Amniotic epithelial cell (primary cell): ENCODE measurements around the gene KDM7A.
"Not testable (repeated sequence)": the region's sequence is repeated elsewhere in the genome, so short reads cannot be mapped to it uniquely, and the experiment has no call there.

ENCODE experiments used
- DNase-seq: peaks from one replicate; pipeline ENCODE4 v3.0.0-alpha.2; 2010; ENCODE audit warnings: low read depth

KDM7A gene

DNA sequence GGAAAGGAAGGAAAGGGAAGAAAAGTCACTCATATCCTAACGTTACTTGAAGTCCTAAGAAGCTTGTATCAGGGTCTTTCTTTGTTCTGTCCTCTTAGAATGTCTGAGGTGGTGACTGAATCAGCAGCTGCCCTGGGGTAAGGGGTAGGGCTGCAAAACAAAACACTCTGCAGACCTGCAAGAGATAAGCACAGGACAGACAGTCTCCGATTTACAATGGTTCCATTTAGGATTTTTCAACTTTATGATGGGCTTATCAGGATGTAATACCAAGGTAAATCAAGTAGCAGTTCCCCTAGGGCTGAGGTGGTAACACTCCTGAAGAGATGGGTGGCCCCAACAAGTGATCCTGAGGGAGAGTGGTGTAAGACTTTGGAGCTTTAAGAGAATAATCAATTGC, 16.5 kb downstream of the KDM7A start:
- DNase-seq: no peak

DNA sequence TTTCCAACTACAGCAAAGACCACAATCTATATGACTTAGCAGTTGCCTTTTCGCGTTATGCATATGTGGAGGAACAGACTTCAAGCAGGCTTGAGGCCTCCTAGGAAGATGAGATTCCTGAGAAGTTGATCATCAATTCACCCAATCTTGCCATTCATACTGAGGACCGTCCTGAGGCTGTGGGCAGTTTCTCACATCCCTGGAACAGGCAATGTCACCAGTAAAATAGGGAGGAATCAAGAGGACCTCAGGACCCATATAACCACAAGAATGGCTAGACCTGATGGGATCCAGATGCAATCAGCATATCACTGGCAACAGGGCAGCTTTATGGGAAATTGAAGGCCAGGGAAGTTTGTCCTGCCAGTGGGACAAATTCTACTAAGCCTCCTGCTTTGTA, 17.3 kb downstream of the KDM7A start:
- DNase-seq: no peak

- DNase-seq: no peak
Measured at GRCh38 chr7:140156460-140157080, 20.2 kb downstream of the KDM7A start.

DNA sequence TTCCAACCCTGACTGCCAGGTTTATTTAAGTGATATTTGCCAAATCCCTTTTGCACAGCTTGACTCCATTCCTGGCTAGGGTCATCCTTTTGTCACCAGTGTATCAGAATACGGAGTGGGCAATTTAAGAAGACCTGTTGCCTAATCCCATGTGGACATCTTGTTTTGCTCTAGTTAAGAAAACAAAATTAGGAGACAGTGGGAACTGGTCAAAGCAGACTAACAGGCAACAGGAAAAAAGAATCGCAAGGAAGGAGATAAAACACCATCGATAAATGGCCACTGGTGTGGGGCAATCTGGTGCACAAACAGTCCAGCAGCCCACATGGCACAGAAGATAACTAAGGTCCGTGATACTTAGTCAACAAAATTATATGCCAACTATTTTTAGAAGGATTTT, 21.4 kb downstream of the KDM7A start:
- no peak for DNase-seq

DNA sequence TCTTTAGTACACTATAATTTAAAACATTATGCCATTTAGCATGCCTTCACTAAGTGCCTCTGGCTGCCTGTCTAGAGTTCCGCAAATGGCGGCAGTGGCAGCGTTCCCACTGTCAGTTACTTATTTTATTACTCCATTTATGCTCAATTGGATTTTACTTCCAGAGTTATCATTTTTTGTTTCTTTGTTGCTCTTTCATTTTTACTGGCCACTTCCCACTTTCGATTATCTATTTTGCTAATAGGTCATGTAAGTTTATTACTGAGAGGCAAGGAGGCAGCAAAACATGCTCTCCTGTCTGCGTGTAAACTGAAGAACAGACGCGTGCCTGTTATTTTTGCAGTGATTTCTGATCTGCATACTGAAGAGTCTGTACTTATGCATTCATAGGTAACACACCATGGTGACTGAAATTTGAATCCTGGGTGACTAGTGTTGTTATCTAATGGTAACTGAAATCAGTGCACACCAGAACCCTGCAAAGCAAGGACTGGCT, 23.1 kb downstream of the KDM7A start:
- no peak for DNase-seq

GRCh38 chr7:140146574-140146973, 30.2 kb downstream of the KDM7A start:
- no peak for DNase-seq

GRCh38 chr7:140145709-140146108, 31.1 kb downstream of the KDM7A start:
- no peak for DNase-seq

DNA sequence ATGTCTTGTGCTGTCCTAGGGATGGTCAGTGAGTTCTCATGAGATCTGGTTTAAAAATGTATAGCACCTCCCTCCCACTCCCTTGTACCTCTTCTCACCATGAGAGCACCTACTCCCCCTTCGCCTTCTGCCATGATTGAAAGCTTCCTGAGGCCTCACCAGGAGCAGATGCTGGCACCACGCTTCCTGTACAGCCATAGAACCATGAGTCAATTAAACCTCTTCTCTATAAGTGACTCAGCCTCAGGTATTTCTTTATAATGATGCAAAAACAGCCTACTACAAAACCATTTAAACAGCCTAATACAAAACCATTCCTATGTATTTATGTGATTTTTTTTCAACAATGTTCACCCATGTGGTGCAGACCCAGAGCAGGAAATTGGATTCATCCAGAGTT, 32.0 kb downstream of the KDM7A start:
- no peak for DNase-seq

DNA sequence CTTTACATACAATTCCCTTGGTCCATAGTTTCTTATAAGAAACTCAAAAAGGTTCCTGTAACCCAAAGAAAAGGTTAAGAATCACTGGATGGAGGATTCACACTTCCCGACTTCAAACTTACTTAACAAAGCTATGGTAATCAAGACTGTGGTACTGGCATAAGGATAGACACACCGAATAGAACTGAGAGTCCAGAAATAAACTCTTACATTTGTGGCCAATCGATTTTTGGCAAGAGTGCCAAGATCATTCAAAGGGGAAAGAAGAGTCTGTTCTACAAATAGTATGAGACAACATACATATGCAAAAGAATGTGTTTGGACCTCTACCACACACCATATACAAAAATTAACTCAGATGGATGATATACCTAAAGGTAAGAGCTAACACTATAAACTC, 32.8 kb downstream of the KDM7A start:
- no peak for DNase-seq

DNA sequence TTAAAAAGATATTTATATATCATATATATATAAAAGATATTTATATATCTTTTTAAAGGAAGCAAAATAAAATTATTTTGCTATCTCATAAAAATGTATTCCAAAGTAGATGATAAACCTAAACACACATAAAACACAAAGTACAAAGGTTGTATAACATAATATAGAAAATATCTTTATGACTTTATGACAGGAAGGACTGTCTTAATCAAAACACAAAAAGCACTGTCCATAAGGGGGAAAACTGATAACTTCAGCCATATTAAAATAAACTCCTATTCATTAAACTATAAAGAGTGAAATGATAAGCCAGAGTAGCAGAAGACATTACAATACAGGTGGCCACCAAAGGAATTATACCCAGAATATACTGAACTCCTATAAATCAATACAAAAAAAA, 34.8 kb downstream of the KDM7A start:
- DNase-seq: no peak

DNA sequence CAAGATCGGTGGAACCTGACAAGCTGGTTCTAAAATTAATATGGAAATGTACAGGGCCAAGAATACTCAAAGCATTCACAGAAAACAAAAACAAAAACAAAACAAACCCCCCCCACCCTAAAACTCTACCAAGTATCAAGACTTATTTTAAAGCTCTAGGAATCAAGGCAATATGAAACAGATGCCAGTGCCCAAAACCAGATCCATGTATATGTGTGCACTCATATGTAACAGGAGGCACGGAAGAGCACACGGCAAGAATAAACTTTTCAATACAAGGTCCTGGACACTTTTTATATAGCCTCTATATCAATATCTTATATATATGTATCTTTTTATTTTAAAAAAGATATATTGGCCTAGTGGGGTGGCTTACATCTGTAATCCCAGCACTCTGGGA, 35.5 kb downstream of the KDM7A start:
- no peak for DNase-seq

DNA sequence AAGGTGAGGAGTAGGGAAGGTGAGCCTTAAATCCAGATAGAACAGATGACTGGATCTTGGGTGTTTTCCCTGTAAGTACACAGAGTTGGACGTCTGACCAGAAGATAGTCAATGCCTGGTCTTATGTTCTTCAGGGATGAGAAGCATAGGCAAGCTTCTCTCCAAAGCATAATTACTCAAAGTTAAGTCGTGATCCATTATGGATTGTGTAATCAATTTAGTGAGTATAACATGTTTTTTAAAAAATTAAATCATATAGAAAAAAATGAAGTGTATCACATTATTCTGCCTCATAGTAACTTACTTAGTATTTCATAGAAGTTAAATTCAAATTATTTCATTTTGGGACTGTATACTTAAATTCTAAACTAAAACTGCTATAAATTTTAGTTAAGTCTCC, 39.7 kb downstream of the KDM7A start:
- no peak for DNase-seq

DNA sequence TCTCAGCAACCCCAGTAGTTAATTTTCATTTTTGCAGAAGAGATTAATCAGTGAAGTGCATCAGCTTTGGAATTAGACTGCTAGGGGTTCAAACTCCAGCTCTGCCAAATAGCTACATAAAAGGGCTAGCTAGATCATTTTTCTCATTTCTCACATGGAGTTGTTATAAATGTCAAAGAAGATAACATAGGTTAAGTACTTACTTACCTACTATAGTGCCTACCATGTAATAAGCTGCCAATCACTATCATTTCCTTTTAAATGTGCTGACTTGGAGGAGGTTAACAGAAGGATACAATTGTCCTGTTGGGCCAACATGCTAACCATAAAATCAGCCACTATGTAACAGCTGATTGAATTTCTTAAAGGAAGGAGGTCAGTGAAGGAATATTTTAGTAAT, 40.7 kb downstream of the KDM7A start:
- no peak for DNase-seq

GRCh38 chr7:140134039-140134438, 42.7 kb downstream of the KDM7A start:
- no peak for DNase-seq

DNA sequence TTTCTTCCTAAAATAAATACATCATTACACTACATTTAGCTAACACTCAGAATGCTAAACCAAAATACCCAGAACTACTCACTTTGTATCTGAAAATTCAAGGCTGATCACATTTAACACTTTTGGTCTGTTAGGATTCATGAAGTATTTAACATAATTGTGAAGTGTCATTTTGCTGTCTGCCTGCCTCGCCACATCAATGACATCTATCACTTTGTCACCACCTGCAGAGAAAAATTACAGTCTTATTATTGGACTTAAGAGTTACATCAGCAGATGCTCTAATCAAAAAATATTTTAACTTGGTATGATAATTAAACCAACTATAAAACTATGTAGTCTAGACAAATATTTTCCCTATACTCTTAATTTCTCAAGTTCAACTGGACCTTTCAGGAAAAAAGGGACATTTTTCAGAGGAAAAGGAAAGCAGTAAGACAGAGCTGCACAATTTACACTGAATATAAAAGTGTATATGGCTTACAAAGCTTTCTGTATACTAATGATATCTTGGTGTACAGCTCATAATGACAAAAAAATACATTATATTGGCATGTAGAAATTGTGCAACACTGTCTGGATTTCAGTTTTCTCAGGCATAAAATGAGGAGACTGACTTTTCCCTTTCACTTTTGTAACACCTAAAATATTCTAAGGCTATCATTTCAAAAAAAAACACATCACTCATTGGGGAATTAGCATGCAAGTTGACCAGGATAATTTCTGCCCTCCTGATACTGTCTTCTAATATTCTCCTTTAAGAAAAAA, 49.2 kb downstream of the KDM7A start:
- DNase-seq: no peak

- DNase-seq: peak; percentile 7
Measured at GRCh38 chr7:140126435-140127034, 50.2 kb downstream of the KDM7A start.

GRCh38 chr7:140122965-140123364, 53.8 kb downstream of the KDM7A start:
- no peak for DNase-seq

GRCh38 chr7:140121326-140121725, 55.5 kb downstream of the KDM7A start:
- no peak for DNase-seq

DNA sequence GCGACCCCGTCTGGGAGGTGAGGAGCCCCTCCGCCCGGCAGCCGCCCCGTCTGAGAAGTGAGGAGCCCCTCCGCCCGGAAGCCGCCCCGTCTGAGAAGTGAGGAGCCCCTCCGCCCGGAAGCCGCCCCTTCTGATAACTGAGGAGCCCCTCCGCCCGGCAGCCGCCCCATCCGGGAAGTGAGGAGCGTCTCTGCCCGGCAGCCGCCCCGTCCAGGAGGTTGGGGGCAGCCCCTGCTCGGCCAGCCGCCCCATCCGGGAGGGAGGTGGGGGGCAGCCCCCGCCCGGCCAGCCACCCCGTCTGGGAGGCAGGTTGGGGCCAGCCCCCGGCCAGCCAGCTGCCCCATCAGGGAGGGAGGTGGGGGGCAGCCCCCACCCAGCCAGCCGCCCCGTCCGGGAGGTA, 62.0 kb downstream of the KDM7A start:
- DNase-seq: not testable (repeated sequence)

DNA sequence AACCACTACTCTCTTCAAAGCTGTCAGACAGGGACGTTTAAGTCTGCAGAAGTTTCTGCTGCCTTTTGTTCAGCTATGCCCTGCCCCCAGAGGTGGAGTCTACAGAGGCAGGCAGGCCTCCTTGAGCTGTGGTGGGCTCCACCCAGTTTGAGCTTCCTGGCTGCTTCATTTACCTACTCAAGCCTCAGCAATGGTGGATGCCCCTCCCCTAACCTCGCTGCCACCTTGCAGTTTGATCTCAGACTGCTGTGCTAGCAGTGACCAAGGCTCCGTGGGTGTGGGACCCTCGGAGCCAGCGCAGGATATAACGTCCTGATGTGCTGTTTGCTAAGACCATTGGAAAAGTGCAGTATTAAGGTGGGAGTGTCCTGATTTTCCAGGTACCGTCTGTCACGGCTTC, 68.0 kb downstream of the KDM7A start:
- not testable (repeated sequence) for DNase-seq

DNA sequence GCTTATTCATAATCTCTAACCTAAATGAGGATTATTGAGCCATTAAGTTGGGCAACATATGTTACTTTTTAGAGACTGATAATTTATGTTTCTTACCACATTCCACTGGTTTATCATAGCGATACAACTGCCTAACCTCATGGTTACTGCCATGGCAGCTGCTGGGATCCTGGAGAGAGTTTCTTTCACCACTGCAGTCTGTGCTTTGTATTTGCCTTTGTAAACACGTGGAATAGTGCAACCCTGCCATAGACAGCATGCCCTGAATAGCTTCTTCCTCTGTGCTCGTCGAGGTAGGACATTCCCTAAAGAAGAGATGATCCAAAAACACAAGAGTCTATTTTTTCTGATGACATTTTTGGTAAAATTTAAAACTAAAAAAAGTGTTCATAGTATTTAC, 80.3 kb downstream of the KDM7A start:
- no peak for DNase-seq

DNA sequence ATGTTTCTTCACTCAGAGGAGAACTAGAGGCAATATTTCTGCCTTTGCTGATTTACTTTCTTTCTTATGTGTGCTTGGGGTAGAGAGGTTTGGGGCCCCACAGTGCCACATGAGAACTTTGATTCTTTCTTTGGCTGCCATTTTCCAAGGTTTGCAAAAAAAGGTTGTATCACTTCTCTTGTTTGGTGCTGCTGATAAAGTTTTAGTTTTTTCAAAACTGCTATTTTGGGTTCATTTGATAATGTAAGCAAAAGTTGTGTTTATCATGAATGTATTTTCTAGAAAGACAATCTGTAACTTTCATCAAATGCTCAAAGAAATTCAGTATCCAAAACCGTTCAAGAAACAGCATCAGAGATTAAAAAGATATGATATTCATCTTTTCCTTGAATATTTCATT, 83.4 kb downstream of the KDM7A start:
- no peak for DNase-seq

- DNase-seq: no peak
Measured at GRCh38 chr7:140085447-140085846, 91.3 kb downstream of the KDM7A start.
